NCI-H128 (cell line): Measurements from ENCODE around the gene UBE2V1.

Experiments
- DNase-seq: peaks from one replicate; lab custom pipeline; 2025; ENCODE audit not compliant: unreplicated experiment; lab: John Stamatoyannopoulos, UW

UBE2V1 gene

DNA sequence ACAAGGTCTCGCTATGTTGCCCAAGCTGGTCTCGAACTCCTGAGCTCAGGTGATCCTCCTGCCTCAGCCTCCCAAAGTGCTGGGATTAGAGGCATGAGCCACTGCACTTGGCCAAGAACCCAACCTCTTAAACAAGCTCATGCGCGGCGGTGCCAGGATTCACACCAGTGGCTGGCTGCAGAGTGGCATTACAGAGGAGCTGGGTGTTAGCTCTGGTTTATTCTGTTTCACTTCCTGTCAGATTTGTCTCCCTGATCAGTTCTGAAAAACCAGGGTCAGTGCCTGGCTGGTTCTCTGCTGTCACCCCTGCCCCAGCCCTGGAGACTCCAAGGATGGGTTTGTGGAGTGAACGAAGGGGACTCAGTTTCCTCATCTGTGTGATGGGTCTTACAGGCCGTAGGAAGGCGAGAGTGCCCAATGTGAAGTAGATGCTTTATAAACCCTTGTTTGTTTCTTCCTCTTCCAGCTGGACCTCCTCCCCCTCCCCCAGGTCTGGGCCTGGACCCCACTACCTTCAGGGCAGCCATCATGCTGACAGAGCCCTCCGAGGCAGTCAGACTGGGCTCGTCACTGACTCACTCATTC, 63.4 kb downstream of the UBE2V1 start:
- DNase-seq: no peak

DNA sequence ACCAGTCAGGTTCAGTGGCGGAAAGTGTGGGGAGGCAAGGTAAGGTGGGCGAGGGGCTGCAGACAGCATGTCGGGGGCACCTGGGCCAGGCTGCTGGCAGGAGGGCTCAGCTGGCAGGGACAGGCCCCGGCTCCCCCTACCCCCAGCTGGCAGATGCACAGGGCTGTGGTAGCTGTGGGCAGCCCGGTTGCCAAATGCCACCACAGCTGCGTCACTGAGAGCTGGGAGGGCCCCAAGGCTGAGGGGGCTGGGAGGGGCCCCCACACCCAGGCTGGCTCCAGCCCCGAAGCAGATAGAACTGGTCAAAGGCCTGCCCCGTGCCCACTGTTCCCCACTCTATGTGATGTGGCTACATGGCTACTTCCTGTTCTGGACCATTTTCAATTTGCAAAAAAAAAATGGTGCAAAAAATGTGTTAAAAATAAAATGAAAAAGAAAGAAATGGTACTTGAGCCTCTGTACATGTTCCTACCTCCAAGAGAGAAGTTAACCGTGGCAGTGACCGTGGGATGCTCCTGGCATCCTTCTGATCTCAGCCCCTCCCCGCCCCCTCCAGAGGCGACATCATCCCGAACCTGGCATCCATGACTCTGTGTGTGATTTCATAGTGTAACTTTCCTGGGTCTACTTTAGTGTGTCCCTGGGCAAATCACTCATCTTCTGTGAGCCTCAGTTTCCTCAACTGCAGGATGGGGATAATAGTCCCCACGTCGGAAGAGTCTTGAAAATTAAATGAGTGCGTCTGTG, 64.4 kb downstream of the UBE2V1 start:
- no peak for DNase-seq

DNA sequence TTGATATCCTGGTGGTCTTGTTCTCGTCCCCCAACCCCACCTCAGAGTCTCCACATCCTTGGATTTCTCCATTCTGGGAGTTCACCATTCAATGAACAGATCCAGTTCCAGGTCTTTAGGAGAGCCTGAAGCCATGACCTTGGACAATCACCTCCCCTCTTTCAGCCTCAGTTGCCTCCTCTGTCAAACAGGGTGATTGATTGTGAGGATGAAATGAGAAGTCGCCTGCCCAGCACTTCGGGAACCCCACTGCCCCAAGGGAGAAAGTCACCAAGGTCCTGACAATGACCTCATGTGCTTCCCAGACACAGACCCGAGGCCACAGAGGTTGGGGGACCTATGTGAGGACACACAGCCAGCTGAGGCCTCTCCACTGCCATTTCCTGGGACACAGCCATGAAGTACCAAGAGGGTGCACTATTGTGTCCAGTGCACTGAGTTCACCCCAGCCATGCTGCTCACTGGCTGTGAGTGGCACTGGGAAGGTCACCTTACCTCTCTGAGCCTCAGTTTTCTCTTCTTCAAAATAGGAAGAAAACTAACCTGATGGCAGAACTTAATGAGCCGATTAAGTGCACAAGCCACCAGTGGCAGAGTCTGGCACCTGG, 68.5 kb downstream of the UBE2V1 start:
- DNase-seq: no peak

DNA sequence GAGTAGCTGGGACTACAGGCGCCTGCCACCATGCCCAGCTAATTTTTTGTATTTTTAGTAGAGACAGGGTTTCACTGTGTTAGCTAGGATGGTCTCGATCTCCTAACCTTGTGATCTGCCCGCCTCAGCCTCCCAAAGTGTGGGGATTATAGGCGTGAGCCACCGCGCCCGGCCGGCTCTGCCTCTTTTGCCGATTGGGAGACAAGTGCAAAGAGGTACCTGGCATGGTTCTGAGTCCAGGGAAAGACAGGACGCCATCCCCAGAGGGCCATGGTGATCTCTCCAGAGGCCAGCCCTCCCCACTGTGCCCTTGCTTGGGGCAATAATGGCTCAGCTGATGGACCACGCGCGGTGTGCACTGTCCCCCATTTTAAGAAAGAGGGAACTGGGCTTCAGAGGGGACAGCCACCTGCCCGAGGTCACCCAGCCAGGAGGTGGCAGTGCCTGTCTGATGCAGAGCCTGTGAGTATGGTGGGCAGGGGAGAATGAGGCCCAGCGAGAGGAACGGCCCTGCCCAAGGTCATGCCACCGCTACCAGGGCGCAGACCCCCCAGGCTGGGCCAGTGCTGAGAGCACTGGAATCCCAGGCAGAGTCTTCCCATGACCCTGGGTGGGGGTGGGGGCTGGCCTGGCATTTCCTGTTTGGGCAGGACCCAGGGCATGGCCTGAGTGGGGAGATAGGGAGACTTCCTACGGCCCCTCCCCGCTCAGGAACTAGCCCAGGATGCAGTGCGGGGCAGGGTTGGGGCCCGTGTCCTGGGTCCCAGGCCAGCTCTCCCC, 69.2 kb downstream of the UBE2V1 start:
- no peak for DNase-seq

DNA sequence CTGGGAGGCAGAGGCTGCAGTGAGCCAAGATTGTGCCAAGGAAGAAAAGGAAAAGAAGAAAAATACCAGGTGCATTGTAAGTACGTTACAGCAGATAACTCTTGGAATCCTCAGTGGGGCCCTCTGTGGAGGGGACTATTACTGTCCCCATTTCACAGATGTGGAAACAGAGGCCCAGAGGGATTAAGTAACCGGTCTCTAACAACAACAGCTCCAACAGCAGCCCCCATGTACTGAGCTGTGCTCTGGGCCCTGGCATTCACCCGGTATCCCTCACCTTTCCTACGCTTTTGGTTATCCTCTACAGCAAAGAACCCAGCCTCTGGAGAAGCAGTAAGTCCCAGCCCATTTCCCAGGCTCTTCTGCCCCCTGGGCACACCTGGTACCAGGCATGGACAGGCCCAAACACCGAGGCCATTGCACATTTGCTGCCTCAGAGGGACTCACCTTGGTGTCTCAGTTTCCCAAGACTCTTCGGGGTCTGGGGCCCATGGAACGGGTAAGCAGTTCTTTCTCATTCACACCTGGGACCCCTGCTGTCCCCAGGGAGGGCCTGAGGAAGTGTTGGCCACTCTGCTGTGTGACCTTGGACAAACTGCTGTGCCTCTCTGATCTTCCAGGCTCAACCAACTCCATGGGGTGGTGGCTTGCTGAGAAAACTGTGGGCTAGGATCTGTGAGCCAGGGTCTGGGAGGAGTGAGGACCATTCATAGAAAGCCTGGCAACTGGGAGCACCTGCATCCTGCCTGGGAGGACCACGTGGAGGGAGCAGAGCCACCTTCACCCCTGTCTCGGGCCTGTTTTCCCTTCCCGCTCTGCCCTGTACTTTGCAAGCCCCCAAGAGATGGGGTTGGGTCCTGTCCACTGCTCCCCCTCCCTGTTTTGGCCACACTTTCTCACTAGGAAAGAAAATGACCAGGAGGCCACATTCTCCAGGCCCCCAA, 70.3 kb downstream of the UBE2V1 start:
- no peak for DNase-seq

- no peak for DNase-seq
Observed at GRCh38 chr20:50041246-50041873, 71.6 kb downstream of the UBE2V1 start.

GRCh38 chr20:50040432-50041245, 72.3 kb downstream of the UBE2V1 start:
- DNase-seq: no peak

- no peak for DNase-seq
Observed at GRCh38 chr20:50039706-50040431, 73.1 kb downstream of the UBE2V1 start.

DNA sequence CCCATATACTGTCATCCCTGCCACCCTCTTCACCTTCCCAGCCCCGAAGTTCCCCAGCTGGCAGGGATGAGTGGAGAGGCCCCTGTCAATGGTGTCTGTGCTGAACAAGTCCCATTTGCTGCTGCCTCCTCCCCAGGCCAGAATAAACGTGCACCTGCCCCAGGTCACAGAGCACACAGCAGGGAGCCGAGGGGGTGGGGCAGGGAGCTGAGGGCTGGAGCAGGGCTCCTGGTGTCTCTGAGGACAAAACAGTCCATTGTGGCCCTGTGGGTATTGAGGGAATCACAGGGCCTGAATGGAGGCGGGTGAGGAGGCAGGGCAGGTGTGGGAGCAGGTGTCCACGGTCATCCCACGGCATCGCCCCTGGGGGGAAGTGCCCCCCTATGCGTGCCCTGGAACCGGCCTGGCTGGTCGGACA, 74.4 kb downstream of the UBE2V1 start:
- DNase-seq: no peak

- DNase-seq: no peak
Observed at GRCh38 chr20:50038169-50038568, 74.8 kb downstream of the UBE2V1 start.

GRCh38 chr20:50037575-50037974, 75.4 kb downstream of the UBE2V1 start:
- DNase-seq: no peak

DNA sequence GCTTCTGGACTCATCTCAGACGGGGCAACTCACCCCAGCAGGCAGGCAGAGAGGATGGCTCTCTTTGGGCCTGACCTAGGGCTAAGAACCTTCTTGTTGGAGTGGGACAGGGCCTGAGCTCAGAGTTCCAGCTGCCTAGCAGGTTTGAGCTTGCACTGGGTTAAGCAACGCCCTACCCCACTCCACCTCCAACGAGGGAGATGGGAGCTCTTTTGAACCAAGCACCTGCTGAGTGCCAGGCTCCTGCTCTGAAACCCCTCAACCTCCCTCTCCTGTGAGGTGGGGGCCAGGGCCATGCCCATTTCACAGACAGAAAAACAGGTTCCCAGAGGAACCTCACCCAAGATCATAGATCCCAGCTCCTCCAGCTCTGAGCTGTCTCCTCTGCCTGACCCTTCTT, 75.8 kb downstream of the UBE2V1 start:
- DNase-seq: no peak

GRCh38 chr20:50036703-50037102, 76.2 kb downstream of the UBE2V1 start:
- no peak for DNase-seq

- DNase-seq: no peak
Observed at GRCh38 chr20:50034567-50035180, 78.3 kb downstream of the UBE2V1 start.

GRCh38 chr20:50032955-50033666, 79.8 kb downstream of the UBE2V1 start:
- DNase-seq: no peak
